Dendritic cell treated with granulocyte-macrophage colony-stimulating factor and Interleukin-4, amounts not matched to agents 40 ng/mL and 50 ng/mL, for 4 days (primary cell): ENCODE data around the gene GPSM3.
"Not testable (repeated sequence)": the region's sequence is repeated elsewhere in the genome, so short reads cannot be mapped to it uniquely, and the experiment has no call there.

Experiments used
- H3K27ac Mint-ChIP-seq: one replicate; pipeline ENCODE4 v1.8.0; 2022; ENCODE audit warnings: mild to moderate bottlenecking, mixed read lengths
- H3K27me3 Mint-ChIP-seq: one replicate; pipeline ENCODE4 v1.8.0; 2022; ENCODE audit warnings: mild to moderate bottlenecking, mixed read lengths
- H3K36me3 Mint-ChIP-seq: one replicate; pipeline ENCODE4 v1.8.0; 2022; ENCODE audit warnings: low read depth, mixed read lengths
- H3K4me1 Mint-ChIP-seq: one replicate; pipeline ENCODE4 v1.8.0; 2022; ENCODE audit warnings: low read depth, mixed read lengths
- H3K4me3 Mint-ChIP-seq: one replicate; pipeline ENCODE4 v1.8.0; 2022; ENCODE audit warnings: mild to moderate bottlenecking, moderate library complexity, mixed read lengths
- H3K9me3 Mint-ChIP-seq: one replicate; pipeline ENCODE4 v1.8.0; 2022; ENCODE audit warnings: mixed read lengths
- intact Hi-C: fragments of 100-400 bp; cut with micrococcal nuclease; formaldehyde crosslinking; loops from one replicate; pipeline ENCODE4 v1.15.0; 2022

GPSM3 gene

GRCh38 chr6:32187009-32187709, 5.3 kb downstream of the GPSM3 start:
- intact Hi-C loops = no loop called here
- Mint-ChIP-seq H3K27me3 (no peaks in the 10 kb centered on the region), H3K27ac (peak overlapping the region; percentile 93), H3K9me3 (no peaks in the 10 kb centered on the region), H3K4me1 (peaks cover 69% of the 10 kb centered on the region), H3K36me3 (peaks cover 90% of the 10 kb centered on the region), H3K4me3 (peak overlapping the region; percentile 95)

- H3K27me3 Mint-ChIP-seq, intact Hi-C loops, H3K9me3 Mint-ChIP-seq: not testable (repeated sequence)
- peaks cover 90% of the 10 kb centered on the region for H3K36me3 Mint-ChIP-seq
- peak overlapping the region; percentile 93 for H3K27ac Mint-ChIP-seq
- peaks cover 69% of the 10 kb centered on the region for H3K4me1 Mint-ChIP-seq
- peak overlapping the region; percentile 95 for H3K4me3 Mint-ChIP-seq
Measured at GRCh38 chr6:32186151-32186840, 6.1 kb downstream of the GPSM3 start.

- H3K9me3 Mint-ChIP-seq, H3K27me3 Mint-ChIP-seq, intact Hi-C loops: not testable (repeated sequence)
- H3K27ac Mint-ChIP-seq = peak overlapping the region; percentile 93
- peaks cover 69% of the 10 kb centered on the region for H3K4me1 Mint-ChIP-seq
- H3K4me3 Mint-ChIP-seq = peak overlapping the region; percentile 65
- peaks cover 90% of the 10 kb centered on the region for H3K36me3 Mint-ChIP-seq
Measured at GRCh38 chr6:32185681-32186131, 6.7 kb downstream of the GPSM3 start.

GRCh38 chr6:32184084-32184640, 8.3 kb downstream of the GPSM3 start, which contains the start of gene AGER:
Gene AGER, minus strand, starts transcription at chr6:32184253. Its CDS starts 31 bp downstream, at chr6:32184222.
- H3K36me3 Mint-ChIP-seq = peaks cover 93% of the 10 kb centered on the region
- no peaks in the 10 kb centered on the region for H3K27me3 Mint-ChIP-seq
- intact Hi-C loops = no loop called here
- peak within 1 kb of the TSS; percentile 69 for H3K27ac Mint-ChIP-seq
- H3K4me1 Mint-ChIP-seq = peaks cover 84% of the 10 kb centered on the region
- no peak within 1 kb of the TSS for H3K4me3 Mint-ChIP-seq
- no peaks in the 10 kb centered on the region for H3K9me3 Mint-ChIP-seq

- peaks cover 84% of the 10 kb centered on the region for H3K4me1 Mint-ChIP-seq
- peaks cover 93% of the 10 kb centered on the region for H3K36me3 Mint-ChIP-seq
- H3K27ac Mint-ChIP-seq = peak overlapping the region; percentile 42
Measured at GRCh38 chr6:32183483-32184083, 8.9 kb downstream of the GPSM3 start.

GRCh38 chr6:32183030-32183429, 9.4 kb downstream of the GPSM3 start:
- peaks cover 93% of the 10 kb centered on the region for H3K36me3 Mint-ChIP-seq
- H3K9me3 Mint-ChIP-seq = no peaks in the 10 kb centered on the region
- no peak overlapping the region for H3K4me3 Mint-ChIP-seq
- H3K27ac Mint-ChIP-seq = peak overlapping the region; percentile 69
- intact Hi-C loops = no loop called here
- H3K27me3 Mint-ChIP-seq = no peaks in the 10 kb centered on the region
- peaks cover 82% of the 10 kb centered on the region for H3K4me1 Mint-ChIP-seq

More at GRCh38 chr6:32183483-32184083, 8.9 kb downstream of the GPSM3 start:
- intact Hi-C loops = no loop called here
- no peak overlapping the region for H3K4me3 Mint-ChIP-seq
- no peaks in the 10 kb centered on the region for H3K27me3 Mint-ChIP-seq
- H3K9me3 Mint-ChIP-seq = no peaks in the 10 kb centered on the region

GRCh38 chr6:32182555-32182981, 9.9 kb downstream of the GPSM3 start:
- H3K4me1 Mint-ChIP-seq = peaks cover 77% of the 10 kb centered on the region
- H3K27ac Mint-ChIP-seq = peak overlapping the region; percentile 69
- no peaks in the 10 kb centered on the region for H3K27me3 Mint-ChIP-seq
- intact Hi-C loops = no loop called here
- peaks cover 90% of the 10 kb centered on the region for H3K36me3 Mint-ChIP-seq
- H3K9me3 Mint-ChIP-seq = no peaks in the 10 kb centered on the region
- no peak overlapping the region for H3K4me3 Mint-ChIP-seq

- intact Hi-C loops = no loop called here
- Mint-ChIP-seq H3K4me3 (no peak overlapping the region), H3K36me3 (peaks cover 84% of the 10 kb centered on the region), H3K4me1 (peaks cover 74% of the 10 kb centered on the region), H3K27me3 (no peaks in the 10 kb centered on the region), H3K27ac (peak overlapping the region; percentile 69), H3K9me3 (no peaks in the 10 kb centered on the region)
Measured at GRCh38 chr6:32181915-32182529, 10.4 kb downstream of the GPSM3 start.

GRCh38 chr6:32181148-32181702, 11.2 kb downstream of the GPSM3 start:
- peaks cover 74% of the 10 kb centered on the region for H3K4me1 Mint-ChIP-seq
- no peaks in the 10 kb centered on the region for H3K9me3 Mint-ChIP-seq
- intact Hi-C loops = no loop called here
- peaks cover 76% of the 10 kb centered on the region for H3K36me3 Mint-ChIP-seq
- no peak overlapping the region for H3K4me3 Mint-ChIP-seq
- H3K27me3 Mint-ChIP-seq = no peaks in the 10 kb centered on the region
- H3K27ac Mint-ChIP-seq = peak overlapping the region; percentile 86

GRCh38 chr6:32179766-32180405, 12.6 kb downstream of the GPSM3 start:
- H3K27ac Mint-ChIP-seq = peak overlapping the region; percentile 86
- peaks cover 75% of the 10 kb centered on the region for H3K4me1 Mint-ChIP-seq

GRCh38 chr6:32178547-32179440, 13.6 kb downstream of the GPSM3 start:
- H3K36me3 Mint-ChIP-seq = peaks cover 66% of the 10 kb centered on the region

More at GRCh38 chr6:32179766-32180405, 12.6 kb downstream of the GPSM3 start:
- H3K4me3 Mint-ChIP-seq = peak overlapping the region; percentile 91
- peaks cover 73% of the 10 kb centered on the region for H3K36me3 Mint-ChIP-seq
- H3K27me3 Mint-ChIP-seq = no peaks in the 10 kb centered on the region
- intact Hi-C loops = loop anchor here (5.0 kb wide), 1 partner anchor 53 kb away; the partner anchor contains the start of gene ATF6B
- H3K9me3 Mint-ChIP-seq = no peaks in the 10 kb centered on the region

More at GRCh38 chr6:32178547-32179440, 13.6 kb downstream of the GPSM3 start:
- no peaks in the 10 kb centered on the region for H3K27me3 Mint-ChIP-seq
- peaks cover 79% of the 10 kb centered on the region for H3K4me1 Mint-ChIP-seq
- intact Hi-C loops = loop anchor here (1.0 to 5.0 kb wide), 2 partner anchors 17 to 51 kb away; partner anchors contain the start of gene ATF6B
- peak overlapping the region; percentile 86 for H3K27ac Mint-ChIP-seq
- peak overlapping the region; percentile 91 for H3K4me3 Mint-ChIP-seq
- no peaks in the 10 kb centered on the region for H3K9me3 Mint-ChIP-seq
